GM21528 (cell line): ENCODE data around the gene OR2F2.

Experiments used
- ATAC-seq: cut with Tn5 transposase; IDR thresholded peaks from one replicate; pipeline ENCODE4 v1.9.1; 2021; ENCODE audit warnings: mild to moderate bottlenecking, moderate library complexity; ENCODE audit not compliant: unreplicated experiment, low FRiP score

OR2F2 gene

DNA sequence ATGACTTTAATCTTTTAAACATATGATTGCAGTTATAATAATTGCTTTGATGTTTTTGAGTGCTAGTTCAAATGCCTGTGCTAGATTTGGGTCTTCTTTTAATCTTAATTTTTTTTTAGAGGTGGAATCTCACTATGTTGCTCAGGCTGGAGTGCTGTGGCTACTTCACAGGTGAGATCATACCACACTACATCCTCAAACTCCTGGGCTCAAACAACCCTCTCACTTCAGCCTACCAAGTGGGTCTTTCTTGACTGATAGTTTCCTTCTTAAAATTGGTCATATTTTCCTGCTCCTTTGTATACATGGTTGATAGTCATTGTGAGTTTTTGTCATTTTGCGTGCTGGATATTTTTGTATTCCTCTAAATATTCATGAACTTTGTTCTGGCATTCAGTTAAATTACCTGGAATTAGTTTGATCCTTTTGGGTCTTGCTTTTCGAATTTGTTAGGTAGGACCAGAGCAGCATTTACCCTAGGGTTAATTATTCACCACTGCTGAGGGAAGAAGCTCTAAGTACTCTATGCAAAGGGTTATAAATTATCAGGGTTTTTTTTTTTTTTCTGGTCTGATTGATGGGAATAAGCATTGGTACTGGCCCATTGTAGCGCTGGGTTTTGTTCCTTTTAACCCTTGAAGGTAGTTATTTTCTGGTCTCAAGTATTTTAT is 21.0 kb upstream of the OR2F2 start:
- ATAC-seq, result no peak

DNA sequence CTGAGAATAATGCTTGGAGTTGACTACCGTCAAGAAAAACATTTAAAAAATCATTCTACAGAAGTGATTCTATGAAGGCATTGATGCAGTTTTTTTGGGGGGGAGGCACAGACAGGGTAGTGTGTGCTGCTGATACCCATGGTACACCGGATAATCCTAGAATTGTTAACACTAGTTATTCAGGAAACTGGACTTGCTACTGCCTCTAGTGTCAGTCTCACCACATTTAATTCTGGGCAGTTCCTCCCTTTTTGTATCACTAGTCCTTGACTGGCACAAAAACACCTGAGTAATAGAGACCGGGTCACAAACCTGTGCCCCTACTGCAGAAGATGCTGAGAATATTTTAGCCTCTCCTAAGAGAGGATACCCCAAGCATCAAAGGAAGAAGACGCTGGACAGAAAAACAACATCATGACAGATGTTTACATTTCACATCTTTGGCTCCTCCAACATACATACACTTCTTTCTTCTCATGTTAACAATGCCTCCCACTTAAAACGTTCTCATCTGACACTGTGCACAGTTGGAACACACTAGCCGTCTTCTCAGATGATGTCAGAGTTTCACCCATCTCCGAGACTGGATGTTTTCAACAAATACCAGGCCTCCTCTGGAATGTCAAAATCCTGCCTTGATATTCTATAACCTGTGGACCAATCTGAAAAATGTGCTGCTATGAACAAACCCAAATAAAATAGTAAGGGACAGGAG is 19.9 kb upstream of the OR2F2 start:
- no peak for ATAC-seq

DNA sequence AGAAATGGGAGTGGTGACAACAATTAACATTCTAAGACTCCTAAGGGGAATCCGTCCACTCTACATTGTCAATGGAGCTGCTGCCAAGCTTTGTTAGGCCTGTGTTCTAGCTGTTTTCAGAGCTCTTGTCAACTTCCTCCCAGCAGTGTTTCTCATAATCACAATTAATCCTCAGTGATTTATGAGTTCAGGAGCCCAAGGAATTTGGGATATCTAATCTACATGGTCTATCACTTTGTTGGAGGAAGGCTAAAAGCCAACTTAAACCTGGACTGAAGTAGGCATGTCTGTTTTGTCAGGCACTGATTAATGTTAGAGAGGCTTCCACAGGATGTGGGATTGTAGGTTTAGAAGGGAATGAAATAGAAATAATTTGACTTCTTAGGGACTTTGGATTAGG is 10.2 kb upstream of the OR2F2 start:
- no peak for ATAC-seq

DNA sequence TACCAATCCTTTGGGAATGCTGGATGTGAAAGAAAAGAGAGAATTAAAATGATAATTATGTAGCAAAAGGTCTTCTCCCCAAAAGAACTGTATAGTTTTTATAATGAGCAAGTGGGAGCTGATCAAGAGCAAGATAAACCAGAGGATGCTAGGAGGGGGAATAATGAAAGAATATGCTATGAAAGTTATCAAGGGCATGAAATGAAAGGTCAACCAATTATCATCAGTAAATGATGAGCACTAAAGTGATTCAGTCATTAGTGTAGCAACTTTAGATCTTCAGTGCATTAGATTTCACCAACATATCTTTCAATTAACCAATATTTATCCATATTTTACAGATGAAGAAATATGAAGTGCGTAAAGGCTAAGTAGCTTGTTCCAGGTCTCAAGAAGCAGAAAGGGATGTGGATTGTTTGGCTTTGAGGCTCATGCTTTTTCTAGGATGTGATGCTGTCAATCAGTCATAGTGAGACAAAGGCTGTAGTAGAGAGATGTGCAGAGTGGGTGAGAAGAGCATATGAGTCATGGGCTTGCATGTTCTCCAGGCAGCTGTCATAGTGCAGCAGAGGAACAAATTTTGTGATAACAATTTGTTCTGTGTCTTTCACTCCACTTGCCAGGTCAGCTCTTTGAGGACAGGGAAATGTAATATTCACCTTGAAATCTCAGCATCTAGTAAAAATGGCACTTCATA is 5.7 kb upstream of the OR2F2 start:
- ATAC-seq, result no peak

DNA sequence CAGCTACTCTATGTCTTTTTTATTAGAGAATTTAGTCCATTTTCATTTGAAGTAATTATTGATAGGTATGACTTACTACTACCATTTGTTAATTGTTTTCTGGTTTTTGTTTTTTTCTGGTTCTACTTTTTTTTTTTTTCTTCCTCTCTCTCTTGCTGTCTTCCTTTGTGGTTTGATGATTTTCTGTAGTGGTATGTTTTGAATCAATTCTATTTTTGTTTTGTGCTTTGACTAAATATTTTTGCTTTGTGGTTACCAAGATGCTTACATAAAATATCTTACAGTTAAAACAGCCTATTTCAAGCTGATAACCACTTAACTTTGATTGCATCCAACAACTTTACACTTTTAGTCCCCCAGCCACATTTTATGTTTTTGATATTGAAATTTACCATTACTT is 3.3 kb upstream of the OR2F2 start:
- ATAC-seq, result no peak

DNA sequence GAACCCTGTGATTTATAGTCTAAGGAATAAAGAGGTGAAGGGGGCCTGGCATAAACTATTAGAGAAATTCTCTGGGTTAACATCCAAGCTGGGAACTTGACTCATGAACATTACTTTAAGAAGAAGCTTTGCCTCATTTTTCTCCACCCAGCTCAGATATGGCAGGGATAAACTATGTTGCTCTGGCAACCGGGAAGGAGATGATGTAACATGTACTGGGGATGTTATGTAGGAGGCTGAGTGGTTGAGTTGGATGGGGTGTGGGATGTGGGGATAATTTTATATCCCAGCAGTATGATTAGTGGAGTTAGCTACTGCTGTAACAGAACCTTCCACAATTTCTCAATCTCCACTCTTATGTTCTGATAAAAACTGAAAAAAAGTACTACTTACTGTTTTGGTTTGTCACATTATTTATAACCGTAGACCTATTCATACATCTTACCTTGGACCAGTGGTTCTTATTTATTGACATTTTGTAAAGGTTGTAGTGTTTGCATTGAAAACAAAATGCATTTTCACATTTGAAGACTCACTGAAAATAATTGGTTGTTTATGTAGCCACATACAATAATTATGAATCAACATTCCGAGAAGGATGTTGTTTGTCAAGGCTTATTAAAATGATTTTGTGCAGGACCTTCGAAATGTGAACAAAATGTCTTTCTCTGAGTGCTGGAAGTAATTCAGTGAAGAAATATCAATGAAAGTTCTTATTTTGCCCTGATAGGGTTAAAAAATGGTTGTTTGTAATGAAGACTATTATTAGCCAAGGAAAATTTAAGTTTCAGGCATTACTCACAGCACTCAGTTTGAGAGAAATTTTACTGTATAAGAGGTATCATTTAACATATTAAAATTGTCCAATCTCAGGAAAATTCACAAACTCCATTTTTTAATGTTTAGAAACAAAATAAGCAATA is 1.3 kb downstream of the OR2F2 start:
- ATAC-seq, result no peak

DNA sequence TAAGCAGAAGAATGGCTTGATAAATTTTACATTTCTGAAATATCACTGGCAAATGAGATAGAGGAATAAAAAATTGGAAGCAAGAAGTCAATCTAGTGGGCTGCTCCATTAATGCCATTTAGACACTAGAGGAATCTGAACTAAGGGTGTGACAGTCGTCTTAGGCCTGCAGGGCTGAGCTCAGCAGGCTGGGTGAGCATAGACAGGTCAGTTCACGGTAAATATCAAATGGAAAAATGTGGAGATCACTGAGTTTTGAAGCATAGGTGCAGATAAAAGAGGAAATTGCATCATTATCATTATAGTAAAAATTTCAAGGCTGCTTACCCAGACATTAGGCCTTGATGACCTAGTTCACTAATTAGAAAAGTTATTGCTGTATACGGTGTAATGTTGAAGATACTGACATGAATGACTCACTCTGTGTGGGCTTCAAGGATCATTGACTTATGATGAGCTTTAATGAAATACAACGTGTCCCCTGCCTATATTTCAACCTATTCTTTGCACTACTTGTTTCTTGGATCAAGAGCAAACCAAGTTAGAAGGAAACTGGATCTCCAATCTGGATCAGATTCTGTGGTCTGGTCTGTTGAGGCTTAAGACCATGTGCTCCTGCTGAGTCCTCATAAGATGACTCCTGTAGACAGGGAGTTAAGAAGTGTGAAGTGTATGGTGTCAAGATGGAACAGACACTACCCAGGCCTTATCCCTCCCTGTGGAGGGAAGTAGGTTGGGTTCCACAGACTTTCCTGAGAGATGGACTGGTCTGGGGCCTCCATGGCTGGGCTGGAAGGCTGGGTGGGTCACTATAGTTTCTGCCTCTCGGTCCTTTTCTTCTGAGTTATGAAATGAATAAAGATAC is 3.6 kb downstream of the OR2F2 start:
- ATAC-seq, result no peak

DNA sequence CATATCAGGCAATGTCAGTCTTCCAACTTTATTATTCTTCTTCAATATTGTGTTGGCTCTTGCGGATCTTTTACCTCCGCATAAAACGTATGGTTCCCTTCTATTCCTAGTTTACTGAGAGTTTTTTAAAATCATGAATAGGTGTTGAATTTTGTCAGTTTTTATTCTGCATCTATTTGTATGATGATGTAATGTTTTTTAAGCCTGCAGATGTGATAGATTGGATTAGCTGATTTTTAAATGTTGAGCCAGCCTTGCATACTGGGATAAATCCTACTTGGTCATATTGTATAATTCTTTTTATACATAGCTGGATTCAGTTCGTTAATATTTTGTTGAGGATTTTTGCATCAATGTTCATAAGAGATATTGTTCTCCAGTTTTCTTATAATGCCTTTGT is 10.4 kb downstream of the OR2F2 start:
- no peak for ATAC-seq

DNA sequence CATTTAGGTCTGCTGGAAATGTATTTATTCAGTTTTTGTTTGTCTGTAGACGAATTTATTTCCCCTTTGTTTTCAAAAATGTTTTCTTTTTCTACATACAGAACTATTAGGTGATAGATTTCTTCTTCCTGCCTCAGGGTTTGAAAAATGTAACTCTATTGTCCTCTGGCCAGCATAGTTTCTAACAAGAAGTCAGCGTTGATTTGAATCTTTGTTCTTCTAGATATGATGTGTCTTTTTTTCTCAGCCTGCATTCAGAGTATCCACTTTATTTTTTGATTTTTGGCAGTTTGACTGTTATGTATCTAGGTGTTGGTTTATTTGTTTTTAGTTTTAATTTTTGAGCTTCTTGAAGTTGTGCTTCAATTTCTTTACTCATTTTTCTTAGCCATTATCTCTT is 12.1 kb downstream of the OR2F2 start:
- ATAC-seq, result no peak

DNA sequence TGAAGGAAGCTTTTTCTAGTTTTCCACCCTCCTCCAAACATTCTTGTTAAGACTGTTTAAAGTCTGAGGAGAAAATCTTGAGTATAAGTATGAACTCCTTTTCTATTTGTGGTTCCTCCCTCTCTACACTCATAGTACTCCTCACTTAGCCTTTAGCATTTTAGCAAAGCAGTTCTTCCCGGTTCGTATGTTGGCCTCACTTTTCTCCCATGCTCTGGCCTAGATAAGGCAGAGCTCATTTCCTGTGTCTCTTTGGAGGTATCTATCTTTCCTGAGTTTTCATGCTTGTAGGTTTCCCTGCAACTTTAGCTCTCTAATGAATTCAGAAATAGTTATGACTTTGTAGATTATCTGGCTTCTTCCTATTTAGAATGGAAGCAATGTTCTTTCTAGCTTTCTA is 13.7 kb downstream of the OR2F2 start:
- no peak for ATAC-seq

DNA sequence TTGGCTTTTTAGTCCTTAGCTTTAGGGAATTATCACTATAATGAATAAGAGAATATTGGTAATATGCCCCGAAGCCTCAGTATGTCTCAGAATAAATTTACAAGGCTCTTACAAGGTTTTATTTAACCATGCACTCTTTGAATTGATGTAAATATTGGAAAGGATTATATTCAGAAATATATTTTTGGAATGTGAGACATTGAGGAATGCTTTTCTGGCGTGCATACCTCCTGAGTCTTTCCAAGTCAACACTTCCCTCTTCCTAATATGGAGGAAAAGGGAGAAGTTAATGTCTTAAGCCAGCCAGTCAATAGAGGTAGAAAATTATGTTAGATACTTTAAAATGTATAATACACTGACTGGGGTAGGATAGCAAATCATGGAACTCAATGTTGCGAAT is 18.4 kb downstream of the OR2F2 start:
- no peak for ATAC-seq

DNA sequence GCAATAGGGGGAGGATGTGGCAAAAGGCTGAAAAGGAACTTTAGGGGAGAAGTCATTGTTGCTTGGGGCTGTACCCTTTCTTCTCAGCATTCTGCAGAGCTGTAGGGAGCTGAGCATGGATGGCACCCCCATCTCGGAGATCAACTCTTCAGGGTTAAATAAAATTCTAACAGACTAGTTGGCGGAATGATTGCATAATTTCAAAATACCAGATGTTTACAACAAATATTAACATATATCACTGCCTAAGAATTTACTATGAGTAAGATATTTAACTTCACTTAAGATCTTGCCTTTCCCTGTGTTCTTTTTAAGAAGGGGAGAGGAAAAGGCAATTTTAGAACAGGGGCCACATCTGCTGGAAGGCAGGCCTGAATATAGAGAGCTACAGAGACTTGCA is 19.1 kb downstream of the OR2F2 start:
- no peak for ATAC-seq

DNA sequence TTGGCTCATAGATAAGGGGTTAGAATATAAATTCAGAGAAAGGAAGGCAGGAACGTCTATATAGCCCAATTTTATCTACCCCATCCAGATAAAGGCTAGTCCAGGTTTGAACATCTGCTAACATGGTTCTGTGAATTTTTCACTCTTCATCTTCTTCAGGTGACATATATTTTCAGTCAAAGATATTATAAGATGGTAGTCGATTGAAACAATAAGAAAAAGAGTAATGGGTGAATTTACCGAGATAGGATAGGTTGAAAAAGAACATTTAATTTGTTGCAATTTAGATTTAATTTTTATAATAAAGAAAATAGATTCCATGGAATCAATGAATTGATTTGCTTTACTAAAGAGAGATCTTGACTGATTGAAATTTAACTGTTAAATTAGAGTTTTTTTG is 19.5 kb downstream of the OR2F2 start, which contains the start of gene OR2F1:
Gene OR2F1 (plus strand): TSS at position 301 of the 400 bp plus-strand sequence. CDS start 5,127 bp downstream, outside the sequence.
- no peak for ATAC-seq

DNA sequence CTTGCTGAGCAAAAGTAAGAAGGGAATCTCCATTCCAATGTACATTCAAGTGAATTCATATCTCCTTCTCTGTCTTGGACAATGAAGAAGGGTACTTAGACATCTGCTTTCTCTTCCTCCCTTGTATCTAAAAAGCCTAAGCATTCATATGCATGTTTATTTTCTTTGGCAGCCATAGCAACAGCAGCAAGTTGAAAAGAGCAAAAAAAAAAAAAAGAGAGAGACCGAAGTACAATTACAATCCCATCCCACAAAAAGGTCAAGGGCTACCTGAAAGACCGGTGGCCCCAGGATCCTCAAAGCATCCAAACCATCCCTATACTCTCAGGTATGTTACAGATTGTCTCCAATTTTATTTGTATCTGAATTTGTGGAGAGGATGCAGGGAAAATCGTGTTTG is 23.7 kb downstream of the OR2F2 start:
- ATAC-seq, result no peak

DNA sequence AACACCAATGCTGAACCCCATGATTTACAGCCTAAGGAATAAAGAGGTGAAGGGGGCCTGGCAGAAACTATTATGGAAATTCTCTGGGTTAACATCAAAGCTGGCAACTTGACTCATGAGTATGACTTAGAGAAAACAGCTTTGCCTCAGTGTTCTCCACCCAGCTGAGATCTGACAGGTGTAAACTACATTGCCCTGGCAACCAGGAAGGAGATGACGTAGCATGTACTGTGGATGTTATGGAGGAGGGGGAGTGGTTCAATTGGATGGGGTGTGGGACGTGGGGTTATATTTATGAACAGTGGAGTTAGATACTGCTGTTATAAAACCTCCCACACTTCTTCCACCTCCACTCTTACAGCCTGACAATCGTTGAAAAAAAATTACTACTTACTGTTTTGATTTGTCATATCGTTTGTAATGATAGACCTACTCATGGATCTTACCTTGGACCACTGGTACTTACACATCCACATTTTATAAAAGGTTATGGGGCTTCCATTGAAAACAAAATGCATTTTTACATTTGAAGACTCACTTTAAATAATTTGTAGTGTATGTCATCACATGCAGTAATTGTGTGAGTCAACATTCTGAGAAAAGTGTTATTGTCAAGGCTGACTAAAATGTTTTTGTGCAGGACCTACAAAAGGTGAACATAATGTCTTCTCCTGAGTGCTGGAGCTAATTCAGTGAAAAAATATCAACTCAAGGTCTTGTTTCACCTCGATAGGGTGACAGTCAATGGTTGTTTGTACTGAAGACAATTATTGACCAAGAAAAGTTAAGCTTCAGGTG is 26.0 kb downstream of the OR2F2 start:
- ATAC-seq, result no peak

DNA sequence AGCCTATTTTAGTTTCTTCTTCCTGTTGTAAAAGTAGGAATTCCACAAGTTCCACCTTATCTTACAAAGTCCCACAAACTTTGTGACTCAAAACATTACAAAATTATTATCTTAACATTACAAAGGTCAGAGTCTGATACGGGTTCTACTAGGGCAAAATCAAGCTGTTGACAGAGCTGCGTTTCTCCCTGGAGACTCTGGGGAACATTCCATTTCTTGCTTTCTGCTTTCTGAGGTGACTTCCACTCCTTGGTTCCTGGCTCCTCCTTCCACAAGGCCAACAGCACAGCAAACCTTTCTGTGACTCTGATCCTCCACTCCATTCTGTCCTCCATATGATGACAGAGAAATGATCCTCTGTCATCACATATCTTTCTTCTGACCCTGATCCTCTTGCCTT is 30.2 kb downstream of the OR2F2 start:
- ATAC-seq, result no peak

DNA sequence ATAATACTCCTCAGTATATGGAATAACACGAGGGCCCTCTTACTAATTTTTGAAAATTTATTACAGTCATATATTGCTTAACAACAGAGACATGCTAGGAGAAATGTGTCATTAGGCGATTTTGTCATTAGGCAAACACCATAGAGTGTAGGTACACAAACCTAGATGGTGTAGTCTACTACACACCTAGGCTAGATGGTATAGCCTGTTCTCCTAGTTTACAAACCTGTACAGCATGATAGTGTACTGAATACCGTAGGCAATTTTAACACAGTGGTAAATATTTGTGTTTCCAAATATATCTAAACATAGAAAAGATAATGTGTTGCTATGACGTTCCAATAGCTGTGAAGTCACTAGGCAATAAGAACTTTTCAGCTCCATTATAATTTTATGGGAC is 32.4 kb downstream of the OR2F2 start:
- no peak for ATAC-seq

DNA sequence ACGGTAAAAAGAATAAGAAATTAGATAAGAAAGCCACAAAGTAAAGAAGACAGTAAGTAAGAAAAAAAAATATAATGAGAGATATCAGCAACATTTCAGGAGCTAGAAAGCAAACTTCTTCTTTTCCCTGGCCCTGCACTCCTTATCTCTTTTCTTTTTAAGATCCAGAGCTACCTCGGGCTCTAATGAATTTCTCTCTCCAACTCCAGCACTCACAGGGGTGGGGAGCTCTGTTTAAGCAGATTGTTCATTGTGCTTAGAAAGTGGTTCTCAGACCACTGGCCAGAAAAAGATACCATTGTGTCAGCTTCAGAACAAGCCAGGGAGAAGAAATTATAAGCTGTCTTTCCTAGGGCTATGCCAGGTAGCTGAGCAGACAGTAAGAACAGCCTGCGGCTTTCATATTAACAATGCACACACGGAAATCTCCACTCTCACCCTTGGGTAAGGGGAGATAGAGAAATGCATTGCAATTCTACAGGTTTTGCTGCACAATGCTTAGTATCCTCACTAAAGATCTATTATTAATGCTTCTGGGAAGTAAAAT is 38.9 kb downstream of the OR2F2 start:
- ATAC-seq, result no peak

DNA sequence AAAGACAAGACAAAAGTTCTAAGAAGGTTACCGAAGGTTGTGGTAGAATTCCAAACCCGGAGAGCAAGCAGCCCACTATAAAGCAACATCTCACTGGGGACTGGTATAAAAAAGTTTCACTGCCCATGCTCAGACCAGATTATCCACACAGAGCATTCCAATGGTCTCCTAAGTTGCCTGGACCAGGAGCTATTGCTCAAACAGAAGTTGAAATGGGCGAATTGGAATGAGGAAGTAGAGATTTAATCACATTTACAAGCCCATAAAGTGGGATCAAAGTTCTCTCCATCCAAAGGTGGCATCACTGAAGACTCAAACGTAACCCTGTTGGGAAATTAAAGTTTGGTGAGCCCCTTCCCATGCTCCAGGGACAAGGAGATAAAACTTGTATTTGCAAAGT is 39.4 kb downstream of the OR2F2 start:
- ATAC-seq, result no peak
